HL-60/S4 treated with retinoic acid at 250 ng/mL for 4 days and 3 days (cell line): ENCODE results near the gene KLF13.

Experiments
- in situ Hi-C: fragments of 300-500 bp; cut with MboI; formaldehyde crosslinking; loops from 2 replicates; pipeline ENCODE4 v1.7.0; 2022; ENCODE audit warnings: low sequenced_read_pairs

KLF13 gene

GRCh38 chr15:31377030-31377429, 50.4 kb downstream of the KLF13 start:
- in situ Hi-C loops = no loop called here

- in situ Hi-C loops = no loop called here
Measured at GRCh38 chr15:31378363-31378903, 51.8 kb downstream of the KLF13 start.

- in situ Hi-C loops = no loop called here
Measured at GRCh38 chr15:31379042-31379441, 52.4 kb downstream of the KLF13 start.

GRCh38 chr15:31379577-31379976, 52.9 kb downstream of the KLF13 start:
- in situ Hi-C loops = no loop called here

GRCh38 chr15:31381801-31382712, 55.4 kb downstream of the KLF13 start:
- in situ Hi-C loops = no loop called here

- in situ Hi-C loops = no loop called here
Measured at GRCh38 chr15:31382713-31383045, 56.0 kb downstream of the KLF13 start.

- in situ Hi-C loops = no loop called here
Measured at GRCh38 chr15:31383139-31383538, 56.5 kb downstream of the KLF13 start.

- in situ Hi-C loops = no loop called here
Measured at GRCh38 chr15:31384568-31384967, 57.9 kb downstream of the KLF13 start.

- in situ Hi-C loops = no loop called here
Measured at GRCh38 chr15:31385736-31386135, 59.1 kb downstream of the KLF13 start.

GRCh38 chr15:31387092-31387478, 60.5 kb downstream of the KLF13 start:
- in situ Hi-C loops = no loop called here

- in situ Hi-C loops = no loop called here
Measured at GRCh38 chr15:31387479-31388118, 61.0 kb downstream of the KLF13 start.

GRCh38 chr15:31389576-31389975, 62.9 kb downstream of the KLF13 start:
- in situ Hi-C loops = no loop called here

GRCh38 chr15:31390029-31390428, 63.4 kb downstream of the KLF13 start:
- in situ Hi-C loops = no loop called here

- in situ Hi-C loops = no loop called here
Measured at GRCh38 chr15:31390777-31391486, 64.3 kb downstream of the KLF13 start.

GRCh38 chr15:31391687-31392671, 65.3 kb downstream of the KLF13 start:
- in situ Hi-C loops = no loop called here

GRCh38 chr15:31392761-31393401, 66.2 kb downstream of the KLF13 start:
- in situ Hi-C loops = no loop called here

GRCh38 chr15:31393444-31394091, 66.9 kb downstream of the KLF13 start:
- in situ Hi-C loops = no loop called here

- in situ Hi-C loops = no loop called here
Measured at GRCh38 chr15:31396881-31397560, 70.4 kb downstream of the KLF13 start.
